Keratinocyte (primary cell): ENCODE measurements around the gene BORCS6. TPM values are rescaled to one million over a fixed set of nuclear protein-coding genes. Genes with fewer than 3 reads are reported as not detected.

ENCODE experiments used
- DNase-seq: peaks from one replicate; pipeline ENCODE4 v3.0.0-alpha.2; 2011; ENCODE audit warnings: low read depth, missing footprints, low spot score
- FAIRE-seq: peaks from 2 replicates; lab custom pipeline; 2011; peaks lifted over from hg19 to GRCh38; lab: Jason Lieb, UNC
- H2AFZ ChIP-seq: 2 replicates; pipeline ENCODE4 v1.6.0; 2012; ENCODE audit warnings: low read length, control low read depth, inconsistent platforms; ENCODE audit not compliant: control insufficient read depth
- H3K27ac ChIP-seq: 2 replicates; pipeline ENCODE4 v1.5.1; 2011; ENCODE audit warnings: low read length; ENCODE audit not compliant: control insufficient read depth, insufficient read depth
- H3K27me3 ChIP-seq: 3 replicates; pipeline ENCODE4 v1.6.0; 2011; ENCODE audit warnings: low read length; ENCODE audit not compliant: control insufficient read depth, insufficient read depth; ENCODE audit errors: extremely low read depth
- H3K36me3 ChIP-seq, 2 experiments: 2 replicates in 1 of 2; 3 replicates in 1 of 2; pipeline ENCODE4 v1.5.1; 2011; ENCODE audit warnings: low read length in 2 of 2, mild to moderate bottlenecking in 1 of 2; ENCODE audit not compliant: control insufficient read depth in 2 of 2, insufficient read depth in 2 of 2; ENCODE audit errors: extremely low read depth in 1 of 2
- H3K4me1 ChIP-seq: 3 replicates; pipeline ENCODE4 v1.5.1; 2011; ENCODE audit warnings: low read length; ENCODE audit not compliant: control insufficient read depth, insufficient read depth; ENCODE audit errors: extremely low read depth
- H3K4me2 ChIP-seq: 3 replicates; pipeline ENCODE4 v1.6.0; 2011; ENCODE audit warnings: low read depth, low read length; ENCODE audit not compliant: control insufficient read depth, insufficient read depth; ENCODE audit errors: extremely low read depth
- H3K4me3 ChIP-seq, 3 experiments: fragments of 200-600 bp in 1 of 3; sonication (generic) in 1 of 3; 2 replicates in 2 of 3; 3 replicates in 1 of 3; pipeline ENCODE4 v1.5.1; 2011 to 2016; ENCODE audit warnings: low read length in 3 of 3, mild to moderate bottlenecking in 3 of 3, control low read depth in 2 of 3, inconsistent platforms in 1 of 3, low read depth in 1 of 3, mixed read lengths in 1 of 3, mixed run types in 1 of 3, moderate library complexity in 1 of 3; ENCODE audit not compliant: control insufficient read depth in 2 of 3, insufficient read depth in 2 of 3; ENCODE audit errors: extremely low read depth in 1 of 3
- H3K79me2 ChIP-seq: 2 replicates; pipeline ENCODE4 v1.6.0; 2012; ENCODE audit warnings: low read length; ENCODE audit not compliant: control insufficient read depth, insufficient read depth
- H3K9ac ChIP-seq: 3 replicates; pipeline ENCODE4 v1.6.0; 2011; ENCODE audit warnings: low read length; ENCODE audit not compliant: control insufficient read depth, insufficient read depth; ENCODE audit errors: extremely low read depth
- H3K9me1 ChIP-seq: 3 replicates; pipeline ENCODE4 v1.6.0; 2011; ENCODE audit warnings: low read length; ENCODE audit not compliant: control insufficient read depth, insufficient read depth; ENCODE audit errors: extremely low read depth
- H3K9me3 ChIP-seq: 2 replicates; pipeline ENCODE4 v1.5.1; 2012; ENCODE audit warnings: low read depth, low read length; ENCODE audit not compliant: control insufficient read depth
- H4K20me1 ChIP-seq: 3 replicates; pipeline ENCODE4 v1.6.0; 2011; ENCODE audit warnings: low read length; ENCODE audit not compliant: control insufficient read depth, insufficient read depth; ENCODE audit errors: extremely low read depth
- EZH2 ChIP-seq: IDR thresholded peaks from one replicate; pipeline ENCODE4 v1.6.1; 2012; ENCODE audit warnings: inconsistent platforms, mild to moderate bottlenecking, low read length, moderate library complexity
- dilution Hi-C: fragments of 300-500 bp; cut with MboI; formaldehyde crosslinking; loops from one replicate; pipeline ENCODE4 v1.7.0; 2020; ENCODE audit warnings: low sequenced_read_pairs; ENCODE audit not compliant: extremely low pct_ligation_motif_present
- polyA plus RNA-seq, 5 experiments: library from polyadenylated mRNA; depleted of rRNA in 3 of 5; stranded (reverse) in 3 of 5; stranded (forward) in 1 of 5; unstranded in 1 of 5; fragments of >200 nt; gene quantifications; 1 replicate in 1 of 5; 2 replicates in 3 of 5; 3 replicates in 1 of 5; pipeline versions ENCODE4 v1.2.1 to v1.2.3, GENCODE V29; 2011 to 2012; ENCODE audit warnings: missing spikeins in 2 of 5, low read depth in 1 of 5, low replicate concordance in 1 of 5
- TF ChIP-seq, protein P1 (sequence below), 3 experiments: IDR thresholded peaks in 1 of 3; conservative IDR thresholded peaks in 1 of 3; optimal IDR thresholded peaks in 1 of 3; 2 replicates in 2 of 3; 3 replicates in 1 of 3; pipeline versions ENCODE3 to v1.5.1; 2011; ENCODE audit warnings: low read length in 3 of 3, mild to moderate bottlenecking in 3 of 3, moderate library complexity in 2 of 3, control low read depth in 1 of 3, inconsistent platforms in 1 of 3; ENCODE audit not compliant: insufficient read depth in 2 of 3; ENCODE audit errors: extremely low read depth in 1 of 3

The BORCS6 gene
- polyA plus RNA-seq, 1 donor (not counting 4 experiments of a cell fraction or from before 2014, with no cell fraction given): 4.2 TPM

DNA sequence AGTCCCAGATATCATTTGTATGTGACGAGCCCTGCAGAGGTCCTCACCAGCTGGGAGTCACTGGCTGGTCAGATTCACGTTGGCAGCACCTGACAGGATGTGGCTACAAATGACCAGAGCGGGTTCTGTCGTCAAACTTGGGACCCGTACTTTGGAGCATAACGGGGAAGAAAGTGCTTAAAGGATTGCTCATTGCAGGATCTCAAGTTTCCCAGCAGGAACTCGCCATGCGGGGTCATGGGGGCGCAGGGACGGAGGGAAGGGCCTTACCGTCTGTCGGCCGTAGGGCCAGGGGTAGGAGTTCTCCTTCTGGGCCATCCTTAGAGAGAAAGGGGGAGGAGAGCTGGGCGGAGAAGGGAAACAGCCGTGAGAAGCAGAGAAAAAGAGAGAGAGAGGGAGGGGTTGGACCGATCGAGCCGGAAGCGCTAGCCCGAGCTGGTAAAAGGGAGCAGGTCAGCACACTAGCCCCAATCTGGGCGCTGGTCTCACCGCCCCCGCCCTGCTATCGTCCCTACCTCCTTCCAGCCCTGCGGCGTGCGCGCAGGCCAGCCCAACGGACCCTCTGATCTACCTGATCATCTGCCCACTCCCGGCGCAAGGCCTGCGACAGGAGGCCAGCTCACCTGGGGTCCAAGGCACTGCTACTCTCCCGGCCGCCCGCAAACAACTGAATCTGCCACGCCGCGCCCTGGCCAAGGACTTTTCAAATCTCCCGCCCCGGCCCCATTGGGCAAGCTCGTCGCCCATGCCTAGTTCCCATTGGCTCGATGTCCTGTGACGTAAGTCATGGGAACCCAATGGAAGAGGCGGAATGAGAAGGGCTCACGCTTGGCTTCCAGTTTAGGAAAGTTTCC, 20.2 kb upstream of the BORCS6 start, which contains the start of gene AURKB:
TSS of gene AURKB (minus strand) at position 669 of the 854 bp plus-strand sequence. CDS start at position 318, 351 bp downstream.
- peak within 1 kb of the TSS; percentile 81 for H3K27ac ChIP-seq
- peaks cover 19% of the 10 kb centered on the region for H3K4me1 ChIP-seq
- peak within 1 kb of the TSS; percentile 90 for H3K4me2 ChIP-seq
- no peak for DNase-seq
- H3K4me3 ChIP-seq: peak within 1 kb of the TSS; percentile 42 to 88 (median 70)
- peak within 1 kb of the TSS; percentile 90 for H3K9ac ChIP-seq
- H3K79me2 ChIP-seq: peaks cover 29% of the 10 kb centered on the region
- H3K27me3 ChIP-seq: no peaks in the 10 kb centered on the region
- no peaks in the 10 kb centered on the region for H3K9me1 ChIP-seq
- FAIRE-seq: peak; percentile 83
- no peaks in the 10 kb centered on the region for H3K9me3 ChIP-seq
- peak within 1 kb of the TSS; percentile 79 for H2AFZ ChIP-seq
- H4K20me1 ChIP-seq: no peaks in the 10 kb centered on the region
- H3K36me3 ChIP-seq: peaks cover 0 to 9% of the 10 kb centered on the region in 2 experiments
- no peak for TF ChIP-seq EZH2
- TF ChIP-seq, protein P1, sequence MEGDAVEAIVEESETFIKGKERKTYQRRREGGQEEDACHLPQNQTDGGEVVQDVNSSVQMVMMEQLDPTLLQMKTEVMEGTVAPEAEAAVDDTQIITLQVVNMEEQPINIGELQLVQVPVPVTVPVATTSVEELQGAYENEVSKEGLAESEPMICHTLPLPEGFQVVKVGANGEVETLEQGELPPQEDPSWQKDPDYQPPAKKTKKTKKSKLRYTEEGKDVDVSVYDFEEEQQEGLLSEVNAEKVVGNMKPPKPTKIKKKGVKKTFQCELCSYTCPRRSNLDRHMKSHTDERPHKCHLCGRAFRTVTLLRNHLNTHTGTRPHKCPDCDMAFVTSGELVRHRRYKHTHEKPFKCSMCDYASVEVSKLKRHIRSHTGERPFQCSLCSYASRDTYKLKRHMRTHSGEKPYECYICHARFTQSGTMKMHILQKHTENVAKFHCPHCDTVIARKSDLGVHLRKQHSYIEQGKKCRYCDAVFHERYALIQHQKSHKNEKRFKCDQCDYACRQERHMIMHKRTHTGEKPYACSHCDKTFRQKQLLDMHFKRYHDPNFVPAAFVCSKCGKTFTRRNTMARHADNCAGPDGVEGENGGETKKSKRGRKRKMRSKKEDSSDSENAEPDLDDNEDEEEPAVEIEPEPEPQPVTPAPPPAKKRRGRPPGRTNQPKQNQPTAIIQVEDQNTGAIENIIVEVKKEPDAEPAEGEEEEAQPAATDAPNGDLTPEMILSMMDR (optimal IDR thresholded peaks at IDR 0.05 in 1 of 3, IDR thresholded peaks at IDR 0.05 in 1 of 3, conservative IDR thresholded peaks at IDR 0.05 in 1 of 3; ENCODE audit: extremely low read depth in 1 of 3, insufficient read depth in 2 of 3, low read length in 3 of 3): peak in 1 of 3 experiments; percentile 16
- dilution Hi-C loops: no loop called here

- no peak for DNase-seq
Measured at GRCh38 chr17:8206536-8206935, 16.6 kb upstream of the BORCS6 start.

More at GRCh38 chr17:8206536-8206935, 16.6 kb upstream of the BORCS6 start:
- H3K27me3 ChIP-seq: no peaks in the 10 kb centered on the region
- peaks cover 15% of the 10 kb centered on the region for H3K4me1 ChIP-seq
- no peak for FAIRE-seq
- peaks cover 0 to 9% of the 10 kb centered on the region in 2 experiments for H3K36me3 ChIP-seq
- no peak overlapping the region for H3K4me2 ChIP-seq
- H3K4me3 ChIP-seq: no peak overlapping the region
- H2AFZ ChIP-seq: no peak overlapping the region
- H3K9me1 ChIP-seq: no peaks in the 10 kb centered on the region
- TF ChIP-seq, protein P1 (optimal IDR thresholded peaks at IDR 0.05 in 1 of 3, IDR thresholded peaks at IDR 0.05 in 1 of 3, conservative IDR thresholded peaks at IDR 0.05 in 1 of 3; ENCODE audit: extremely low read depth in 1 of 3, insufficient read depth in 2 of 3, low read length in 3 of 3): no peak
- no peak for TF ChIP-seq EZH2
- dilution Hi-C loops: no loop called here
- peaks cover 29% of the 10 kb centered on the region for H3K79me2 ChIP-seq
- no peaks in the 10 kb centered on the region for H4K20me1 ChIP-seq
- no peaks in the 10 kb centered on the region for H3K9me3 ChIP-seq
- H3K27ac ChIP-seq: no peak overlapping the region
- no peak overlapping the region for H3K9ac ChIP-seq
